GM15510 (cell line): Measurements from ENCODE around the gene P2RX3.

Source experiments
- POLR2A ChIP-seq: IDR thresholded peaks from 3 replicates; pipeline ENCODE4 v1.6.1; 2011; ENCODE audit warnings: borderline replicate concordance; ENCODE audit not compliant: insufficient read length; ENCODE audit errors: extremely low read depth

P2RX3 gene

DNA sequence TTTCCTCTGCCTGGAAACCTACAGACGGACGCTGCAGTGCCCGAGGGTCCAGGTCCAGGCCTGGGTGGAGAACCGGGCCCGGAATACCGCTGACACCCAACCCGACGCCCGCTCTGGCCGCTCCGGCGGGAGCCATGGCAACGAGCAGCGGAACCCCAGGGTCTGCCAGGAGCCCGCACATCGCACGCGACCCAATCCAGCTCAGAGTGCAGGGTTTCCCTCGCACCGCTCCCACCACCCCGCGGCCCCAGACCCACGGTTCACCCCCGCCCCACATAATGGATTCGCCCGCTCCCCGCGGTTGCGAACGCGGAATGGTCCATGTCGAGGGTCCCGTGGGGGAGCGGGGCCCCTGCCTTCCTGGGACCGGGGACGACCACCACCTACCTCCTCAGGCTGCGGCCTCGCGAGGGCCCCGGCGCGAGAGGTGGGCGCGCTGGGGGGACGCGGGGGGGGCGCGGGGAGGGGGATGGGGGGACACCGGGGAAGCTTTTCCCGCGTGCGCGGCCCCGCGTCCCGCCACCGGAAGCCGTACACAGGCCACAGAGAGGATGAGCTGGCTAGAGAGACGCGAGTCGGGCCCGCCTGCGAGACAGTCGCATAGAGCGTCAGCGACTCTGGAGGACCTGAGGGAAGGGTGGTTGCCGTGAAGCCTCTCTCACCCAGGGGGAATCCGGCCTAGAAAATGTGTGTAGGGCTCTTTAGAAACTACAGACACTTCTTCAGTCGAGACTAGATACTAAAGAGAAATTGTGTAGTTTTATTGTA lies 2.6 kb upstream of the P2RX3 start, which contains the start of gene SSRP1:
TSS of gene SSRP1 (minus strand) at position 550 of the 768 bp plus-strand sequence. CDS start 771 bp downstream, outside the sequence.
- peak; percentile 75 for TF ChIP-seq POLR2A

DNA sequence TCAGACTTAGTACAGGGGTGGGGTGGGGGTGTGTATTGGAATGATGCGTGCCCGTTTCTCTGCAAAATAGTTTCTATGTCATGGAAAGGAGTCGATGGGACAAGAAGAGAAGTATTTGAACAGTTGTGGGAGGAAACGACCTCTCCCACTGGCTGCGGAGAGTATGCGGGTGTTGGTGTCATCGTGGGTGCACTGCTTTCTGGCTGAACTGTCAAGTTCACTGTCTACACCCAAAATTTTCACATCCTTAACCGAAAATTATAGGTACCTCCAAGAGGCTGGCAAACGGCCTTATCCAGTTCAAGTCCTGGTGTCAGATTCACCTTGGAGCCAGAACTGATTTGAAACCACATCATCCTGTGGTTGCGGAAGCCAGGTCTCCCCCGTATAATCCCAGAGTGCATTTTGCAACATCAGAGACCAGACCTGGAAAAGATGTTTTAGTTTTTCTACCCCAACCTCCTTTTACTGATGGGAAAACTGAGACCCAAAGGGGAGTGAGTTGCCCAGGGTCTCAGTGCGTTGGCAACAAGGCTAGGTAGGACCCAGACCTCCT lies 2.0 kb upstream of the P2RX3 start:
- no peak for TF ChIP-seq POLR2A

DNA sequence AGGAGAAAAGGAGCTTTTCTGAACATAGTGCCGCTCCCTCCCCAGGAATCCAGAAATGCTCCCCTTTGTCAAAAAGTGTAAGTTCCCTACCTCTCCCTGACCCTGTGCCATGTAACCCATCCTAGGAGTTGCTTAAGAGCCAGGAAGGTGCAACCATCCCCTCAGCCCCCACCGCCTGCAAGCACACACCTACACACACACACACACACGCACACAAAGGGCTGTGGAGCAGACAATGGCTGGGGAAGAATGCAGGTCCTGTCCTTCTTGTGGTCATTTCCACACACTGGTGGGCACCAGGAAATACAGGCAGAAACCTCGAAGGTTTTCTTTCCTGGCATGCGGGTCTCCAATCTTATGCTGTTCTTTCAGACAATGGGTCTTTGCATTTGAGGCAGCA lies 1.2 kb downstream of the P2RX3 start:
- no peak for TF ChIP-seq POLR2A

DNA sequence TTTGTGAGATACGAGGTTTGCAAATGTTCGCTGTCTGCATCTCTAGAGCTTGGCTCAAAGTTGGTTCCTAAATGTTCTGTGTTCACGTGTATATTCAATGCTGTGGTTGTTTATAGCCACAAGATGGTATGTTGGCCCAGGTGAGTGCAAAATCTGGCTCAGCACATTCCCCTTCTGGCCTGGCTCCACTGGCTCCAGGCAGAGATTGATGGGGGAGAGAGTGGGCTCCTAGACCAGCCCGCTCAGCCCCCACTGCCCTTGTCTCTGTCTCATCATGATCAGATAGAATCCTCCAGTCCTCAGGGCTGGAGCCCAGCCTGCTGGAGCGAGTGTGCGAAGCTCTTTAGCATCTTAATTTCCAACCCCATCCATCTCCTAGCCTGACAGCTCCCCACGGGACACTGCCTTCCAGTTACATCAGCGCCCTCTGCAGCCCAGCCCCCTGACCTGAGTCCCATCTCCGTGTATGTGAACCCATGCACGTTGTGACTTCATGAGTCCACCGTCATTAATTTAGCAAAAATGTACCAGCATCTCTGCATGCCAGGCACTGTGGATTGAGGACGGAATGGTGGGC lies 2.0 kb downstream of the P2RX3 start:
- no peak for TF ChIP-seq POLR2A

DNA sequence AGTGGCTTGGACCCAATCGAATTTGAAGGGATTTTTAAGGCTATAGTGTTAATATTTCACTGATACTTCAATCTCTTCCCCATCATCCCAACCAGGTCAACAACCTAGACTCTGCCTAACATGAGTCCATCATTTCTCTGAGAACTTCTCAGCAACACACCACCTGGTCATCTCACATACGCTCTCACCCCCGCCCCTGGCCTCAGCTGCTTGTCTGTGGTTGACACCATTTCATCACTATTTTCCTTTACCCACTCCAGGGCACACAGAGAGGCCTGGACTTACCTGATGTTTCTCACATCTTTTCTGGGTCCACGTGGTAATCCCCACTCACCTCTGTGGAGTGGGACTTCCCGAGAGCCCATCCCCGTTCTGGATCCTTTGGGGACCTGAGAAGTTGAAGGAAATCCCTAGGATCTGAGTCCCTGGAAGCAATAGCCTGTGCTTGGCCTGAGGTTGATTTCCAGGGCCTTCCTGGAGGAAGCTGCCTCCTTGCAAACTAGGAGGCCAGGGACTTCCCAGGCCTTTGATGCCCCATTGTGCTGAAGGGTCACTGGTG lies 3.2 kb downstream of the P2RX3 start:
- no peak for TF ChIP-seq POLR2A

DNA sequence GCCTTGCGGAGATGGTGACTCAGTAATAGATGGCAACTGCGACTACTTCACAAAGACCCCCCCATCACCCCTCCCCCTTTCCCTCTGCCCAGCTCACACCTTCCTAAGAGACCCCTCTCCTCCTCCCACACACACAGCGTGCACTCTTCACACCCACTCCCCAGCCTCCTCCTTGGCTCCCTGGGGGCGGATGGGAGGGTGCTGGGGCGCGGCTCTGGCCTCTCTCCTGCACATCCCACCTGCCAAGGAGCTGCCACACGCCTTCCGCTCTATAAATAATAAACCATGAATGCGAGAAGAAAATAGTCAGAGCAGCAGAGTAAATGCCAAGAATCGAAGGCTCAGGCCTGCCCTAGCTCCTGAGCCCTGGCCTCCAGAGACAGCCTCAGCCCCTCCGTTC lies 4.5 kb downstream of the P2RX3 start:
- no peak for TF ChIP-seq POLR2A

DNA sequence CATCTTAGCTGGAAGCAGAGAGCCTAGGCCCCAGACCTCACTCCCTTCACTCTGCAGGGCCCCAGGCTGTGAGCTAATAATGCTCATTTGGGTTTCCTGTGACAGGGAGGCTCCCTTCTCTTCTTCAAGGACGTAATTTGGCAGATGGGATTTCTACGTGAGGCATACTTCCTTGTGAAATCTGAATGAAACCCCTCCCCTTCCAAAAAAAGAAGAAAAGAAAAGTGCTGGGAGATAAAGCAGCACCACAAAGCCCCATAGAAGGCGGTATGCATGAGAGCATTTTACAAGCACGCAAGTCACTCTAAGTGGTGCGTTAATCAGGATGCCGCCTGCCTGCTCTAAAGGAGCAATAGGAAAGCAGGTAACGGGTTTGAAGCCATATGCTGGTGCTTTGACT lies 5.7 kb downstream of the P2RX3 start:
- no peak for TF ChIP-seq POLR2A

DNA sequence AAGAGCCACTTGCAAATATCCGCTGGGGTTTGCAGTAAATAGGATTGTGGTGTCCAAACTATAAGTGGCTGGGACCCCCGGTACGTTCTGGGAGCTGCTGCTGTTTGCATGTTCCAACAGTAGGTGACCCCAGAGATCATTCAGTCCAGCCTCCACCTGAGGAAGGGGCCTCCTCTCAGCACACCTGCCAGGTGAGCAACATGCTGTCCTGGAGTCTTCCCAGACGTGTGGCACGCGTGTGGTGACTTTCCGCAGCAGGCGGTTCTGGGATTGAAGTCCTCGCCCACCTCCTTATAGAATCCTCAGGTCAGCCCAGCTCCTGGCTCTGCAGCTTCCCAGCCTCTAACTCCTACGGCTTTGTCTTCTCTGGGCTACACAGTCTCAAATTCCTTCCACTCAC lies 6.7 kb downstream of the P2RX3 start:
- no peak for TF ChIP-seq POLR2A

DNA sequence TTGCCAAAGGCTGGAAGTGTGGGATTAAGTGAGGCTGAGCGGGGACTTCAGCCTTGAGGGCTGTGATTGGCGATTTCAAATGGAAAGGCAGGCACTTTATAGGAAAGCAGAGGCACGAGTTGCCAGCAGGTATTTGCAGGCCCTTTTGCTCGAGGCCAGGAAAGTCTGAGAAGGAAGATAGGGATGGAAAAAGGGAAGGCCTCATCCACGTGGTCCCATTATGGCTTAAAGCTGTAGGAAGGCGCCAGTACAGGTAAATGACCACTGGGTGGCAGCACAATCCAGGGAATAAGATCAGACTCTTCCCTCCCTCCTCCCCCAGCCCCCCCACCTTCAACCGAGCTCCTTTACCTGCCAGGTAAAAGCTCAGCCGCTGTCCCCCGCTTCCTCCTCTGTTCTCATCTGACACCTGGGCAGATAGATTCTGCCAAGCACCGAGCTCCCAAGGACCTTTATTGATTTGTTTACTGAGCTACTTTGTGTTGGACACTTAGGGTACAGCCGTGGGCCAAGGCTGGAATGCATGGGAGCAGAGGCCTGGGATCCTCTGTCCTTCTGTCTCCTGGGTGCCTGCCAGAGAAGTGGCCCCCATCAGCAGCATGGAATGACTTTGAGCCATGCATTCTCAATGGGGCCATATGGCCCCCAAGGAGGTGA lies 7.5 kb downstream of the P2RX3 start:
- TF ChIP-seq POLR2A: no peak

DNA sequence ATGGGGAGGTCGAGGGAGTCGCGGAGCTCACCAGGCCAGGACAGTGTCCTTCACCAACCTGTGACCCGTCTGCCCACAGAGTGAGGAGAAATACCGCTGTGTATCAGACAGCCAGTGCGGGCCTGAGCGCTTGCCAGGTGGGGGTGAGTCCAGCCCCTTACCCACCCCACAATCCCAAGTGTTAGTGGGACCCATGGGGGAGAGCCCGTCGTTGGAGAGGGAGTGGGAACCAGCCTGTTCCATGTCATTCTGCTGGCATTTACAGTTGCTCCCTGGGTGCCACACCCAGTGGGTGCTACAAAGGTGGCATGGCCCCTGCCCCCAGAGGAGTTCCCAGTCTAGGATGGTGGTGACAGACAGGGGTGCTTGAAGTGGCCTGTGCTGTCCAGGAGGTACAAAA lies 9.2 kb downstream of the P2RX3 start:
- TF ChIP-seq POLR2A: no peak

DNA sequence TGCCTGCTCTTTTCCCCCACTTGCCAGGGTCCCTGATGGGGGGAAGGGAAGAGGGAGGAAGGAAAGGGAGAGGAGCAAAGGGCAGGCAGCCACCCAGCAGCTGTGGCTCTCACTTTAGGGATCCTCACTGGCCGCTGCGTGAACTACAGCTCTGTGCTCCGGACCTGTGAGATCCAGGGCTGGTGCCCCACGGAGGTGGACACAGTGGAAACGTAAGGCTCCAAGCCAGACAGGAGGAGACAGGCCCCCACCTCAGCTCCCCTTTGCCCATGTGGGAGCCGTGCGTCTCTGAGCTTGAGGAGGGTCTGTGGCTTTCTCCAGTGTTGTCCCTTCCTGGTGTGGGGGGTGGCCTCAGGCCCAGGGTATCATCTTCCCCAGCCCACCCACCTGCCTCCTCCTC lies 9.9 kb downstream of the P2RX3 start:
- no peak for TF ChIP-seq POLR2A

DNA sequence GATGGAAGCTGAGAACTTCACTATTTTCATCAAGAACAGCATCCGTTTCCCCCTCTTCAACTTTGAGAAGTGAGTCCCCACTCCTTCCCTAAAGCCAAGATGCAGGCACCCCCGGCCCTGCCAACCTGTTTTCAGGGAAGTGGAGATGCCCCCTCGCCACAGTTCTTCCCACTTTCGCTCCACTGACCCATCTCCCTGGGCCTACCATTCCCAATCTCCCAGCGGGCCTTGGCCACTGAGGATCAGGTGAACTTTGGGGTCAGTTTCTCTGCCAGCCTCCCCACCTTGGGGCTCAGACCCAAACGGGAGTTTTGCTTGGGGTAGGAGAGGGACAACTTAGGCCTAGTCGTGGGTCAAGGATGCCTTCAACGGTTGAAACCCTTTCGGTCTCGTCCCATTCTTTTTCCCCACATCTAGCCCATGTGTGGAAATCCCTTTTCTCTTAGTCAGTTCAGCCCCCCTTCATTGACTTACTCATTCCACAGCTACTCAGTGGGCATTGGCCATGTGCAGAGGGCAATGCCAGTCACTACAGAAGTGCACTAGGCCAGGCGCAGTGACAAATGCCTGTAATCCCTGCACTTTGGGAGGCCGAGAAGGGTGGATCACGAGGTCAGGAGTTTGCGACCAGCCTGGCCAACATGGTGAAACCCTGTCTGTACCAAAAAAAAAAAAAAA lies 10.6 kb downstream of the P2RX3 start:
- TF ChIP-seq POLR2A: no peak

DNA sequence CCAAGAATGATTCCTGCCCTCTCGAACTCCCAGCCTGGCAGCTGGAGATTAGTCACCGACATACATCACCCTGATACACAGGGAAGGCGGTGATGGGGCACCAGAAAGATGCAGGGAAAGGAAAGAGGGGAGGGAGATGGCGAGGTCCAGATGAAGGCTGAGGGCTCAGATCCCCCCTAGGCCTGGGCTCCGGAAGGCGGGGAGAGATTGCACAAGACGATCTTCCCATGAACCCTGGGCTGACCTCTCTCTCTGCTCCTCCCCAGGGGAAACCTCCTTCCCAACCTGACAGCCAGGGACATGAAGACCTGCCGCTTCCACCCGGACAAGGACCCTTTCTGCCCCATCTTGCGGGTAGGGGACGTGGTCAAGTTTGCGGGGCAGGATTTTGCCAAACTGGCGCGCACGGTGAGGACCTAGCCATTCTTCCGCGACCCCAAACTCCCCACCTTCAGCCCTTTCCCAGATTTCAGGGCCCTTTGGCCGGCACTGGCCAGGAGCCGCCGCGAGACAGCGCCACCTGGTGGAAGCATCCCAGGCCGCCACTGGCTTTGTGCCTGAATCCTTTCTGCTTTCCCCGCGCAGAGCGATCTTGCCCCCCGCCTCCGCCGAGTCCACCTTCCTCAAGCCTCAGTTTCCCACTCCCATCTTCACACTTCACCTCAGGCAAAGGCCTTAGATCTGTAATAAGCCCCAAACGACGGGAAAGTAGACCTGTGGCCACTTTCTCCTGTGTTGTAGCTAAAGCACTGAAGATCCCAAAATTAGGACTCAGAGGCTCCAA lies 11.5 kb downstream of the P2RX3 start:
- no peak for TF ChIP-seq POLR2A

DNA sequence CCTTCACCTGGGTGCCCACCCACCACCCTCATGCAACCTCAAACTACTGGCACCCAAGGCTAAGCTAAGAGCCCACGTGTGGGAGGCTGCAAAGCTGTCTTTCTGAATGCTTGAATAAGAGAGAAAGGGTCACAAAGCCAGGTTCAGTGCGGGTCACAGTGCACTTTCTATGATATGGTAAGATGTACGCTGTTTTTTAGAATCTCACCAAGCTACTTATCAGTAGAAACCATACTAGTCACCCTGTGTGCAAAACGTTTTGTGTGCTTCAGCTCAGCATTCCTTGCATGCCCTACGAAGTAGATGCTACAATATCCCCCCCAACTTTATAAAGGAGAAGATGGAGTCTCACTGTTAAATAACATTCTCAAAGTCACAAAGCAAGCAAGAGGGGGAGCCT lies 14.9 kb downstream of the P2RX3 start:
- no peak for TF ChIP-seq POLR2A
